Progenitor cell of endocrine pancreas (in vitro differentiated cells): ENCODE measurements around the gene ZNF197. TPM values are rescaled to one million over a fixed set of nuclear protein-coding genes. Genes with fewer than 3 reads are reported as not detected.

Experiments used
- DNase-seq: peaks from one replicate; pipeline ENCODE4 v3.0.0; 2021; ENCODE audit warnings: low spot score; ENCODE audit not compliant: unreplicated experiment
- H3K27ac Mint-ChIP-seq: 2 replicates; pipeline ENCODE4 v1.8.0; 2021; ENCODE audit warnings: mild to moderate bottlenecking, moderate library complexity, mixed read lengths
- H3K27me3 Mint-ChIP-seq: 2 replicates; pipeline ENCODE4 v1.8.0; 2021; ENCODE audit warnings: mixed read lengths
- H3K36me3 Mint-ChIP-seq: 2 replicates; pipeline ENCODE4 v1.8.0; 2022; ENCODE audit warnings: mixed read lengths; ENCODE audit not compliant: insufficient read depth
- H3K4me1 Mint-ChIP-seq: 2 replicates; pipeline ENCODE4 v1.8.0; 2021; ENCODE audit warnings: low read depth, mixed read lengths
- H3K4me3 Mint-ChIP-seq: 2 replicates; pipeline ENCODE4 v1.8.0; 2021; ENCODE audit warnings: low read depth, mild to moderate bottlenecking, moderate library complexity, mixed read lengths
- H3K9me3 Mint-ChIP-seq: 2 replicates; pipeline ENCODE4 v1.8.0; 2021; ENCODE audit warnings: low read depth, mixed read lengths
- total RNA-seq: library from RNA; stranded (reverse); gene quantifications from 2 replicates; pipeline ENCODE4 v1.2.1, GENCODE V29; 2021
- TF ChIP-seq, protein P1 (sequence below): fragments of 200-600 bp; sonication (generic); IDR thresholded peaks from one replicate; pipeline ENCODE4 v1.5.0; 2021; ENCODE audit warnings: antibody characterized with exemption, mild to moderate bottlenecking; ENCODE audit not compliant: unreplicated experiment

ZNF197 gene
- total RNA-seq, 1 donor from 2014 or later = 34.1 TPM

DNA sequence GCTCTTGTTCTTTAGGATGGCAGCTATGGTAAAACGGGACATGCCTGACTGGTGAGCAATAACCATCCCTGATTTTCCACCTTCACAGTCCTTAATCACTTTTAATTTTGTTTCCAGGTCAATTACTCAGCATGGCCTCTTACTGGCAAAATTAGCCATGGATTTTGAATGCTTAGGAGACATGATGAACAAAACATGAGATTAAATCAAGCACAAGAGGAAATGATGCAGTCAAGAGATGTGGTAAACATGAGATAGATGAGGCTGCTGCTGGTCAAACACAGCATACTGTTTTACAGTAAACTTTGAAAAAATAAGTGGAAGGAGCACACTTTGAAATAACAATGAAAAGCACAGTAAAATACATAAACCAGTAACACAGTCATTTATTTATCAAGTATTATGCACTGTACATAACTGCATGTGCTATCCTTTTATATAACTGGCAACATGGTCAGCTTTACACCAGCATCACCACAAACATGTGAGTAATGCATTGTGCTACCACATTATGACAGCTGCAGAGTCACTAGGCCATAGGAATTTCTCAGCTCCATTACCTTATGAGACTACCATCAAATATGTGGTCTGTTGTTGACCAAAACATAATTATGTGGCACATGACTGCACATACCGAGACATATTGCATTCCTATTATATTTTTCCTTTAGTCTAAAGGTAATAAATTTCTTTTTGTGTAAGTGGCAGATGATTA lies 57.5 kb downstream of the ZNF197 start:
- Mint-ChIP-seq H3K36me3 (peaks cover 43% of the 10 kb centered on the region), H3K4me1 (peaks cover 3% of the 10 kb centered on the region), H3K9me3 (peaks cover 36% of the 10 kb centered on the region), H3K4me3 (no peak overlapping the region), H3K27ac (no peak overlapping the region), H3K27me3 (peaks cover 8% of the 10 kb centered on the region)
- TF ChIP-seq, protein P1, sequence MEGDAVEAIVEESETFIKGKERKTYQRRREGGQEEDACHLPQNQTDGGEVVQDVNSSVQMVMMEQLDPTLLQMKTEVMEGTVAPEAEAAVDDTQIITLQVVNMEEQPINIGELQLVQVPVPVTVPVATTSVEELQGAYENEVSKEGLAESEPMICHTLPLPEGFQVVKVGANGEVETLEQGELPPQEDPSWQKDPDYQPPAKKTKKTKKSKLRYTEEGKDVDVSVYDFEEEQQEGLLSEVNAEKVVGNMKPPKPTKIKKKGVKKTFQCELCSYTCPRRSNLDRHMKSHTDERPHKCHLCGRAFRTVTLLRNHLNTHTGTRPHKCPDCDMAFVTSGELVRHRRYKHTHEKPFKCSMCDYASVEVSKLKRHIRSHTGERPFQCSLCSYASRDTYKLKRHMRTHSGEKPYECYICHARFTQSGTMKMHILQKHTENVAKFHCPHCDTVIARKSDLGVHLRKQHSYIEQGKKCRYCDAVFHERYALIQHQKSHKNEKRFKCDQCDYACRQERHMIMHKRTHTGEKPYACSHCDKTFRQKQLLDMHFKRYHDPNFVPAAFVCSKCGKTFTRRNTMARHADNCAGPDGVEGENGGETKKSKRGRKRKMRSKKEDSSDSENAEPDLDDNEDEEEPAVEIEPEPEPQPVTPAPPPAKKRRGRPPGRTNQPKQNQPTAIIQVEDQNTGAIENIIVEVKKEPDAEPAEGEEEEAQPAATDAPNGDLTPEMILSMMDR = no peak
- no peak for DNase-seq

DNA sequence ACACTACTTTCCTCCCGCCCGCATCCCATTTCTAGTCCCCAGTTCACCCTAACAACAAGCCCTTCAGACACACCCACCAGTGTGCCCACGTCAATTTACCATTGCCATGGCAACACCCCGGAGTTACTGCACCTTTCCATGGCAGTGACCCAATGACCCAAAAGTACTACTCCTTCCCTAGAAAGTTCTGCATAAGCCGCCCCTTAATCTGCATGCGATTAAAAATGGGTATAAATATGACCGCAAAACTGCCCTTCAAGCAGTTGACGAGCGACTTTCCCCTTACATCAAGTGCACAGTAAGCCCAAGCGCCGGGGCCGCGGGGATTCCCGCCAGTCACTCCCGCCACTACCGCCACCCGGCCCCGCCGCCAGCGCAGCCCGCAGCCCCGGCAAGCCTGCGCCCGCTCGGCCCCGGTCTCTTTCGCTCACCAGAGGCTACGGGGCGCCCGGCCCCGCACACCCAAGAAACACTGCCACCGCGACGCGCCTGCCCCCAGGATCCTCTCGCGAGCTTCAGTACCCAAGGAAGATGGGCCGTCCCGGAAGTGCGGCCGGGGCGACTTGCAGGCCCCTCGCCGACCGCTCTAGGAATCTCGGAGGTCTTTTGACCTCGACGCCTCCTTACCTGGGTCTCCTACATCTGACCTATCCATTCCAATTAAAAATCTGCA lies 60.4 kb downstream of the ZNF197 start:
- peak overlapping the region; percentile 84 for H3K4me3 Mint-ChIP-seq
- H3K27me3 Mint-ChIP-seq = peaks cover 21% of the 10 kb centered on the region
- H3K36me3 Mint-ChIP-seq = peaks cover 42% of the 10 kb centered on the region
- H3K27ac Mint-ChIP-seq = peak overlapping the region; percentile 84
- H3K4me1 Mint-ChIP-seq = peaks cover 3% of the 10 kb centered on the region
- DNase-seq = peak; percentile 48
- TF ChIP-seq, protein P1 = no peak
- H3K9me3 Mint-ChIP-seq = peaks cover 45% of the 10 kb centered on the region

DNA sequence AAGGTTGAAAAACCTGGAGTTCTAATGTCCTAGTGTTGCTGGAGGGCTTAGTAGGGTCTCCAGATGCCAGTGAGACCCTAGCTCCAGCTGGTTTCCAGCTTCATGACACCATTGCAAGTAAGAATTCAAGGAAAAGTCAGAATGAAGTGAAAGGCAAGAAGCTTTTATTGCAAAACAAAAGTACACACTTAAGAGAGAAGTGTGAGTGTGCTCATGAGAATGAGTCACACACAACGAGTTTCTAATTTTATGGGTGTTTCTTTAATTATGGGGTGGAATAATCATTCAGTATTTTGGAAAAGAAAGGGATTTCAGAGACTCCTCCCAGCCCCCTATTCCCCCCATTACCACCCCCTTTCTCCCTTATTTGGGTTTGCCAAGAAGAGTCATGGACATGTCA lies 63.1 kb downstream of the ZNF197 start:
- Mint-ChIP-seq H3K36me3 (peaks cover 23% of the 10 kb centered on the region), H3K9me3 (peaks cover 34% of the 10 kb centered on the region), H3K4me3 (no peak overlapping the region), H3K27me3 (peaks cover 29% of the 10 kb centered on the region), H3K27ac (no peak overlapping the region), H3K4me1 (peaks cover 3% of the 10 kb centered on the region)
- TF ChIP-seq, protein P1 = no peak
- no peak for DNase-seq

Other genes with a start within 250 kb of the ZNF197 start
- gene ZNF445, start 147.4 kb upstream of the ZNF197 start, total RNA-seq = 62.5 and 64.0 TPM in 2 replicates
- 22.4 and 25.0 TPM in 2 replicates for gene ZKSCAN7, start 69.8 kb upstream of the ZNF197 start, total RNA-seq
- gene ZNF660, start 40.1 kb upstream of the ZNF197 start, total RNA-seq = 22.6 and 27.1 TPM in 2 replicates
- gene ZNF35, start 23.7 kb downstream of the ZNF197 start, total RNA-seq = 19.0 and 19.3 TPM in 2 replicates
- gene ZNF502, start 87.6 kb downstream of the ZNF197 start, total RNA-seq = not detected in 2 replicates
- 6.7 and 7.5 TPM in 2 replicates for gene ZNF501, start 104.6 kb downstream of the ZNF197 start, total RNA-seq
- 37.0 and 38.8 TPM in 2 replicates for gene KIAA1143, start 136.6 kb downstream of the ZNF197 start, total RNA-seq
- 17.0 and 21.4 TPM in 2 replicates for gene KIF15, start 136.8 kb downstream of the ZNF197 start, total RNA-seq
- 13.4 and 13.6 TPM in 2 replicates for gene TMEM42, start 236.9 kb downstream of the ZNF197 start, total RNA-seq
- not detected in 2 replicates for gene TGM4, start 249.6 kb downstream of the ZNF197 start, total RNA-seq